Measurements from ENCODE around the gene VWA8. TPM values are rescaled to one million over a fixed set of nuclear protein-coding genes. Genes with fewer than 3 reads are reported as not detected.
"Not testable (repeated sequence)": the region's sequence is repeated elsewhere in the genome, so short reads cannot be mapped to it uniquely, and the experiment has no call there.

VWA8 gene
- total and polyA plus RNA-seq, 4 donors = 4.7 to 26.3 (median 11.9) TPM

DNA sequence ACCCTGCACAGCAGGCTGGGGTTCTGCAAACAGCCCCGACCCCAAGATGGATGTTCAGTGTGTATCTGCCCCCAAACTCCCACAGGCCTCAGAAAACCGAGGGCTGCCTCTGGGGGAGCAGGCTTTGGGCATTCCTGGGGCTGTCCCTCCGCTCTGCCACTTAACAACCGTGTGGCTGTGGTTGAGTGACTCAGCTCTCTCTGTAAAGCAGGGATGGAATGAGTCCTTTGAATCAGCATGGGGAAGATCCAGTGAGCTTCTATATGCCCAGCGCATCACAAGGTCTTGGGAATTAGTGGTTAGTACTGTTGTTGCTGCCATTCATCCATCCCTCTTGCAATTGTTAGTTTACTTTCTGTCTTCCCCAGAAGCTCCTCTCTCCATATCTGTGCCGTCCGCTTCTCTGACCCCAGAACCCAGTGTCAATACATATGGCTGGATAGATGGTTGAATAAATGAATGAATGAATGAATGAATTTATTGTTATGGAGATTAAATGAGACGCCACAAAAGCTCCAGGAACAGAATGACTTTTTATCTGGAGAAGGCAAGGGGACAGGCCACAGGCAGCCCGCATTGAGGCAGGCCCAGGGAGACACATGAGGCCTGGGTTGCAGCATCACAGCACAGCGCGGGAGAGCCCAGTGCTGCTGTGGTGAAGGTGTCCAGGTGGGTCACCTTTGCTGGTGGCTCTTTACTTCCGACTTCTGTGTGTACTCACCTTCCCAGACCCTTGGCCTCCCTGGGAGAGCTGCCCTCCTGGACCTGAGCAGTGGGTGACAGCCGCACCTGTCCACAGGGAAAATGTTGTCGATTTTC lies 414.3 kb downstream of the VWA8 start:
- Histone ChIP-seq H3K9ac (ENCODE audit: insufficient read depth in 1 of 2, low read length in 2 of 2) (no peak overlapping the region), H3K36me3 (ENCODE audit: control insufficient read depth in 4 of 4, insufficient read depth in 4 of 4, low read length in 4 of 4) (no peaks in the 10 kb centered on the region), H3K4me3 (no peak overlapping the region), H3K4me1 (ENCODE audit: control insufficient read depth in 5 of 5, insufficient read depth in 5 of 5, low read length in 5 of 5) (peaks cover 0 to 12% (median 0%) of the 10 kb centered on the region in 5 donors), H3K9me3 (ENCODE audit: control insufficient read depth in 4 of 4, insufficient read depth in 3 of 4, low read length in 3 of 4) (no peaks in the 10 kb centered on the region), H3K27me3 (ENCODE audit: control insufficient read depth in 3 of 3, insufficient read depth in 3 of 3, low read length in 2 of 3) (no peaks in the 10 kb centered on the region), H3K27ac (ENCODE audit: low read depth in 1 of 2, low read length in 1 of 2) (no peak overlapping the region)
- WGBS, 2 donors = 85 to 86% methylated on average over 14 of the region's 14 CpGs
- DNase-seq = no peak
- no peak for ATAC-seq (ENCODE audit: insufficient read depth, low FRiP score)
- TF ChIP-seq, protein P1, sequence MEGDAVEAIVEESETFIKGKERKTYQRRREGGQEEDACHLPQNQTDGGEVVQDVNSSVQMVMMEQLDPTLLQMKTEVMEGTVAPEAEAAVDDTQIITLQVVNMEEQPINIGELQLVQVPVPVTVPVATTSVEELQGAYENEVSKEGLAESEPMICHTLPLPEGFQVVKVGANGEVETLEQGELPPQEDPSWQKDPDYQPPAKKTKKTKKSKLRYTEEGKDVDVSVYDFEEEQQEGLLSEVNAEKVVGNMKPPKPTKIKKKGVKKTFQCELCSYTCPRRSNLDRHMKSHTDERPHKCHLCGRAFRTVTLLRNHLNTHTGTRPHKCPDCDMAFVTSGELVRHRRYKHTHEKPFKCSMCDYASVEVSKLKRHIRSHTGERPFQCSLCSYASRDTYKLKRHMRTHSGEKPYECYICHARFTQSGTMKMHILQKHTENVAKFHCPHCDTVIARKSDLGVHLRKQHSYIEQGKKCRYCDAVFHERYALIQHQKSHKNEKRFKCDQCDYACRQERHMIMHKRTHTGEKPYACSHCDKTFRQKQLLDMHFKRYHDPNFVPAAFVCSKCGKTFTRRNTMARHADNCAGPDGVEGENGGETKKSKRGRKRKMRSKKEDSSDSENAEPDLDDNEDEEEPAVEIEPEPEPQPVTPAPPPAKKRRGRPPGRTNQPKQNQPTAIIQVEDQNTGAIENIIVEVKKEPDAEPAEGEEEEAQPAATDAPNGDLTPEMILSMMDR (IDR thresholded peaks at IDR 0.05; ENCODE audit: control extremely low read depth, extremely low read depth) = no peak

DNA sequence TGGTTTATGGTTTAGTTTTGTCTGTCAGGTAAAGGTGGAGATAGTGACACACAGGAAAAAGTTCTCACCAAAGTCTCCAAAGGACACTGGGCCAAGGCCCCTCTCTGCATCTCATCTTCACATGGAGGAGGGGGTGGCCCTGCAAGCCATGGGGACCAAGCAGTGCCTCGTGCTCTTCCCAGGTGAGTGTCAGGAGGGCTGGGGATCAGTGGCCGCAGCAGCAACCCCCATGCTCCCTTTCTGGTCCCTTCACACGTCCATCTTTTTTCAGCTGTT lies 415.5 kb downstream of the VWA8 start:
- ATAC-seq (ENCODE audit: insufficient read depth, low FRiP score) = no peak
- Histone ChIP-seq H3K4me1 (ENCODE audit: control insufficient read depth in 5 of 5, insufficient read depth in 5 of 5, low read length in 5 of 5) (peaks cover 0 to 14% (median 0%) of the 10 kb centered on the region in 5 donors), H3K9me3 (ENCODE audit: control insufficient read depth in 4 of 4, insufficient read depth in 3 of 4, low read length in 3 of 4) (no peaks in the 10 kb centered on the region), H3K27ac (ENCODE audit: low read depth in 1 of 2, low read length in 1 of 2) (no peak overlapping the region), H3K9ac (ENCODE audit: insufficient read depth in 1 of 2, low read length in 2 of 2) (no peak overlapping the region), H3K27me3 (ENCODE audit: control insufficient read depth in 3 of 3, insufficient read depth in 3 of 3, low read length in 2 of 3) (no peaks in the 10 kb centered on the region), H3K36me3 (ENCODE audit: control insufficient read depth in 4 of 4, insufficient read depth in 4 of 4, low read length in 4 of 4) (no peaks in the 10 kb centered on the region), H3K4me3 (no peak overlapping the region)
- TF ChIP-seq, protein P1 (IDR thresholded peaks at IDR 0.05; ENCODE audit: control extremely low read depth, extremely low read depth) = no peak
- WGBS, 2 donors = 62 to 64% methylated on average over 3 of the region's 3 CpGs
- no peak for DNase-seq

DNA sequence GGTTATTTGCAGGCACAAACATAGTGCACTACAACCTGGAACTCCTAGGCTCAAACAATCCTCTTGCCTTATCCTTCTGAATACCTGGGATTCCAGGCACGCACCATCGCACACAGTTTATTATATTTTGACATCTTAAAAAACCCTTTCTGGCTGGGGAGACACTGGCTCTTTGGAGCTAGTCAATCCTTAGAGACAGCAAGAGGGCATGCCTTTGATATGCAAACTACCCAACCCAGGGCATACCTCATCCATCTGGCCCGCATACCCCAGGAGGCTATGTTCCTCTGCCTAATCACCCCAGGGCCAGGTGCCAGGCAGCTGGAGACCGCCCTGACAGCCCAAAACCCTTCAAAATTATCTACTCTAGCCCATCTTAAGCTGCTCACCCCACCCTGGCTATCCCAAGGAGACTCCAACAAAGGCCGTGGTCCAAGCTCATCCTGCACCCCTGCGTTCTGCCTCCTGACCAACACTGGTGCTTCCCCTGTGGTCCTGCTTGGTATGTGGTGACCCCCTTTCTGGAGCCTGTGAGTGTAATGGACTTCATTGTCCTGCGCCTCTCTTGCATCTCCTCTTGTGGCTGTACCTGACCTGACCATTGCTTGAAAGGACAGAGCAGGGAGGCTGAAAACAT lies 417.1 kb downstream of the VWA8 start:
- H3K4me3 ChIP-seq = no peak overlapping the region
- no peaks in the 10 kb centered on the region for H3K27me3 ChIP-seq (ENCODE audit: control insufficient read depth in 3 of 3, insufficient read depth in 3 of 3, low read length in 2 of 3)
- H3K4me1 ChIP-seq (ENCODE audit: control insufficient read depth in 5 of 5, insufficient read depth in 5 of 5, low read length in 5 of 5) = peaks cover 0 to 15% (median 0%) of the 10 kb centered on the region in 5 donors
- H3K9me3 ChIP-seq (ENCODE audit: control insufficient read depth in 4 of 4, insufficient read depth in 3 of 4, low read length in 3 of 4) = no peaks in the 10 kb centered on the region
- DNase-seq (no peak), ATAC-seq (ENCODE audit: insufficient read depth, low FRiP score) (no peak)
- H3K36me3 ChIP-seq (ENCODE audit: control insufficient read depth in 4 of 4, insufficient read depth in 4 of 4, low read length in 4 of 4) = no peaks in the 10 kb centered on the region
- H3K9ac ChIP-seq (ENCODE audit: insufficient read depth in 1 of 2, low read length in 2 of 2) = no peak overlapping the region
- WGBS, 2 donors = 89 to 96% methylated on average over 7 of the region's 7 CpGs
- TF ChIP-seq, protein P1 (IDR thresholded peaks at IDR 0.05; ENCODE audit: control extremely low read depth, extremely low read depth) = no peak
- H3K27ac ChIP-seq (ENCODE audit: low read depth in 1 of 2, low read length in 1 of 2) = no peak overlapping the region

DNA sequence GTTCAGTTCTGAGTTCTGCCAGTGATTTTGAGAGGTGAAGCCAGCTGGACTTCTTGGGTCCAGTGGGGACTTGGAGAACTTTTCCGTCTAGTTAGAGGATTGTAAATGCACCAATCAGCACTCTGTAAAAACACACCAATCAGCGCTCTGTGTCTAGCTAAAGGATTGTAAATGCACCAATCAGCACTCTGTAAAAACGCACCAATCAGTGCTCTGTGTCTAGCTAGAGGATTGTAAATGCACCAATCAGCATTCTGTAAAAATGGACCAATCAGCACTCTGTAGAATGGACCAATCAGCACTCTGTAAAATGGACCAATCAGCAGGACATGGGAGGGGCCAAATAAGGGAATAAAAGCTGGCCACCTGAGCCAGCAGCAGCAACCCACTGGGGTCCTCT lies 418.1 kb downstream of the VWA8 start:
- WGBS, 2 donors = 96% methylated on average over 3 of the region's 3 CpGs
- not testable (repeated sequence) for H3K9ac ChIP-seq (ENCODE audit: insufficient read depth in 1 of 2, low read length in 2 of 2); H3K36me3 ChIP-seq (ENCODE audit: control insufficient read depth in 4 of 4, insufficient read depth in 4 of 4, low read length in 4 of 4); H3K27ac ChIP-seq (ENCODE audit: low read depth in 1 of 2, low read length in 1 of 2); DNase-seq; H3K9me3 ChIP-seq (ENCODE audit: control insufficient read depth in 4 of 4, insufficient read depth in 3 of 4, low read length in 3 of 4); H3K27me3 ChIP-seq (ENCODE audit: control insufficient read depth in 3 of 3, insufficient read depth in 3 of 3, low read length in 2 of 3); ATAC-seq (ENCODE audit: insufficient read depth, low FRiP score); H3K4me3 ChIP-seq
- peaks cover 0 to 12% (median 0%) of the 10 kb centered on the region in 5 donors for H3K4me1 ChIP-seq (ENCODE audit: control insufficient read depth in 5 of 5, insufficient read depth in 5 of 5, low read length in 5 of 5)

Measured in lung (tissue), 12 donors.